ENCODE measurements around the gene HSD17B12.

DNA sequence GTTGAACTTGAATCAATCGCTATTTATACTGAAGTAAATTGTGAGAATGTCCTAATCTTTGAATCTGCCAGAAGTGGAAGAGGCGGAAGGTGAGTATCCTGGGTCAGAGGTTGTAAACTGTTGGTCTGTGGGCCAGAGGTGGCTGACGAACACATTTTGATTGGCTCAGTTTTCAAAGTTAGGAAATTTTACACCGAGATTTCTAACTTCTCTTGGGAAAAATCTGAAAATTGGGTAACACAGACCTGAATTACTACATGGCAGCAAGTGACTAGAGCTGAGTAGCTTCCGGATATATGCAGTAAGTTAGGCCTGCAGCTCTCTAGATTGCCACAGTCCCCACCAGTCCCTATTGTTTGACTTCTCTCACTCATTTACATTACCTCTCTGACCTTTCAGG lies 143.3 kb downstream of the HSD17B12 start:
- TF ChIP-seq POLR2A (IDR thresholded peaks at IDR 0.05; ENCODE audit: low read depth) = no peak
- TF ChIP-seq, protein P1, sequence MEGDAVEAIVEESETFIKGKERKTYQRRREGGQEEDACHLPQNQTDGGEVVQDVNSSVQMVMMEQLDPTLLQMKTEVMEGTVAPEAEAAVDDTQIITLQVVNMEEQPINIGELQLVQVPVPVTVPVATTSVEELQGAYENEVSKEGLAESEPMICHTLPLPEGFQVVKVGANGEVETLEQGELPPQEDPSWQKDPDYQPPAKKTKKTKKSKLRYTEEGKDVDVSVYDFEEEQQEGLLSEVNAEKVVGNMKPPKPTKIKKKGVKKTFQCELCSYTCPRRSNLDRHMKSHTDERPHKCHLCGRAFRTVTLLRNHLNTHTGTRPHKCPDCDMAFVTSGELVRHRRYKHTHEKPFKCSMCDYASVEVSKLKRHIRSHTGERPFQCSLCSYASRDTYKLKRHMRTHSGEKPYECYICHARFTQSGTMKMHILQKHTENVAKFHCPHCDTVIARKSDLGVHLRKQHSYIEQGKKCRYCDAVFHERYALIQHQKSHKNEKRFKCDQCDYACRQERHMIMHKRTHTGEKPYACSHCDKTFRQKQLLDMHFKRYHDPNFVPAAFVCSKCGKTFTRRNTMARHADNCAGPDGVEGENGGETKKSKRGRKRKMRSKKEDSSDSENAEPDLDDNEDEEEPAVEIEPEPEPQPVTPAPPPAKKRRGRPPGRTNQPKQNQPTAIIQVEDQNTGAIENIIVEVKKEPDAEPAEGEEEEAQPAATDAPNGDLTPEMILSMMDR (IDR thresholded peaks at IDR 0.05) = no peak
